Endothelial cell of umbilical vein (primary cell): ENCODE results near the gene COL23A1. TPM values are rescaled to one million over a fixed set of nuclear protein-coding genes. Genes with fewer than 3 reads are reported as not detected.

Experiments used
- BruUV-seq: library from RNA; stranded (reverse); fragments of 400-500 nt; replicated peaks from 2 replicates; lab custom pipeline; 2021; lab: Mats Ljungman, UMichigan
- CTCF ChIA-PET: fragments of 300-600, 350-600 bp; sonication (Branson Sonifier 250); formaldehyde crosslinking; loops from one replicate; lab custom pipeline; 2021; ENCODE audit warnings: antibody characterized with exemption, inconsistent platforms; lab: Charles Lee
- POLR2A ChIA-PET: fragments of 300-600, 350-600 bp; sonication (Branson Sonifier 250); formaldehyde crosslinking; loops from one replicate; lab custom pipeline; 2021; ENCODE audit warnings: antibody characterized with exemption, inconsistent platforms; lab: Charles Lee
- DNase-seq: peaks from one replicate; pipeline ENCODE4 v3.0.0-alpha.2; 2011; ENCODE audit warnings: low read depth, low spot score
- FAIRE-seq: peaks from 2 replicates; lab custom pipeline; 2011; peaks lifted over from hg19 to GRCh38; lab: Jason Lieb, UNC
- H2AFZ ChIP-seq: 2 replicates; pipeline ENCODE4 v1.6.0; 2012; ENCODE audit warnings: low read depth, low read length, control low read depth, inconsistent platforms
- H3K27ac ChIP-seq: 2 replicates; pipeline ENCODE4 v1.5.1; 2011; ENCODE audit warnings: low read depth, mild to moderate bottlenecking, control low read depth, low read length, moderate library complexity; ENCODE audit not compliant: insufficient read depth
- H3K27me3 ChIP-seq, 2 experiments: 2 replicates each; pipeline versions ENCODE4 v1.6.0 to v1.6.1; 2011; ENCODE audit warnings: low read length in 2 of 2, mixed read lengths in 1 of 2; ENCODE audit not compliant: control insufficient read depth in 2 of 2, insufficient read depth in 2 of 2
- H3K36me3 ChIP-seq, 2 experiments: 2 replicates in 1 of 2; 3 replicates in 1 of 2; pipeline ENCODE4 v1.5.1; 2011; ENCODE audit warnings: low read length in 2 of 2, mild to moderate bottlenecking in 1 of 2, moderate library complexity in 1 of 2; ENCODE audit not compliant: control insufficient read depth in 2 of 2, insufficient read depth in 2 of 2; ENCODE audit errors: extremely low read depth in 1 of 2
- H3K4me1 ChIP-seq: 3 replicates; pipeline ENCODE4 v1.5.1; 2011; ENCODE audit warnings: mild to moderate bottlenecking, low read length; ENCODE audit not compliant: control insufficient read depth, insufficient read depth; ENCODE audit errors: extremely low read depth
- H3K4me2 ChIP-seq: 2 replicates; pipeline ENCODE4 v1.6.1; 2011; ENCODE audit warnings: low read length, control low read depth, mixed read lengths; ENCODE audit not compliant: insufficient read depth
- H3K4me3 ChIP-seq, 3 experiments: fragments of 200-600 bp in 1 of 3; sonication (generic), shearing (Covaris generic) in 1 of 3; replicated peaks in 1 of 3; 2 replicates each; pipeline ENCODE4 v1.5.1; 2011 to 2016; ENCODE audit warnings: control low read depth in 3 of 3, low read length in 3 of 3, mild to moderate bottlenecking in 2 of 3, inconsistent platforms in 1 of 3, low read depth in 1 of 3, moderate library complexity in 1 of 3; ENCODE audit not compliant: insufficient read depth in 1 of 3
- H3K79me2 ChIP-seq: 2 replicates; pipeline ENCODE4 v1.6.0; 2012; ENCODE audit warnings: low read length, inconsistent platforms; ENCODE audit not compliant: control insufficient read depth, insufficient read depth
- H3K9ac ChIP-seq: replicated peaks from 2 replicates; pipeline ENCODE3; 2011; ENCODE audit warnings: low read length, control low read depth; ENCODE audit not compliant: insufficient read depth; ENCODE audit errors: extremely low read depth
- H3K9me1 ChIP-seq: replicated peaks from 3 replicates; pipeline ENCODE4 v1.6.0; 2011; ENCODE audit warnings: mild to moderate bottlenecking, low read length; ENCODE audit not compliant: control insufficient read depth, insufficient read depth; ENCODE audit errors: extremely low read depth
- H3K9me3 ChIP-seq: replicated peaks from 2 replicates; pipeline ENCODE4 v1.5.1; 2012; ENCODE audit warnings: low read length, inconsistent platforms; ENCODE audit not compliant: control insufficient read depth, insufficient read depth
- H4K20me1 ChIP-seq: replicated peaks from 2 replicates; pipeline ENCODE3; 2011; ENCODE audit warnings: mild to moderate bottlenecking, low read length; ENCODE audit not compliant: control insufficient read depth, insufficient read depth; ENCODE audit errors: extremely low read depth
- EZH2 ChIP-seq: IDR thresholded peaks from 2 replicates; pipeline ENCODE4 v1.6.1; 2012; ENCODE audit warnings: borderline replicate concordance, low read depth, mild to moderate bottlenecking, moderate library complexity, low read length, inconsistent platforms; ENCODE audit not compliant: severe bottlenecking
- FOS ChIP-seq: IDR thresholded peaks from 2 replicates; pipeline ENCODE4 v1.6.1; 2011; ENCODE audit warnings: mild to moderate bottlenecking, low read length, moderate library complexity, borderline replicate concordance; ENCODE audit not compliant: insufficient read depth
- GATA2 ChIP-seq: IDR thresholded peaks from 2 replicates; pipeline ENCODE4 v1.7.0; 2011; ENCODE audit warnings: low read depth, mild to moderate bottlenecking, moderate library complexity, mixed read lengths, low read length; ENCODE audit not compliant: insufficient read length, insufficient read depth
- JUN ChIP-seq: IDR thresholded peaks from 2 replicates; pipeline ENCODE4 v1.6.1; 2011; ENCODE audit warnings: borderline replicate concordance, low read depth; ENCODE audit not compliant: insufficient read length, insufficient read depth
- MAX ChIP-seq: IDR thresholded peaks from 2 replicates; pipeline ENCODE4 v1.6.1; 2011; ENCODE audit not compliant: insufficient read depth, insufficient read length
- MYC ChIP-seq: IDR thresholded peaks from one replicate; pipeline ENCODE4 v1.6.1; 2011; ENCODE audit warnings: mild to moderate bottlenecking, low read depth, low read length
- POLR2A ChIP-seq: IDR thresholded peaks from 2 replicates; pipeline ENCODE4 v1.6.1; 2012; ENCODE audit warnings: low read depth, mild to moderate bottlenecking, control low read depth, low read length
- POLR2AphosphoS5 ChIP-seq: IDR thresholded peaks from 2 replicates; pipeline ENCODE4 v1.6.1; 2012; ENCODE audit warnings: low read depth, mild to moderate bottlenecking, control low read depth, low read length, moderate library complexity; ENCODE audit not compliant: insufficient read depth
- dilution Hi-C: fragments of 300-500 bp; cut with MboI; formaldehyde crosslinking; loops from one replicate; pipeline ENCODE4 v1.15.0; 2019; ENCODE audit warnings: low sequenced_read_pairs; ENCODE audit not compliant: extremely low pct_ligation_motif_present
- intact Hi-C: fragments of 100-400 bp; cut with micrococcal nuclease; formaldehyde crosslinking; loops from one replicate; pipeline ENCODE4 v1.10.0; 2022
- polyA plus RNA-seq, 4 experiments: library from polyadenylated mRNA; depleted of rRNA in 3 of 4; stranded (reverse) in 3 of 4; unstranded in 1 of 4; fragments of >200 nt; gene quantifications; 2 replicates each; pipeline versions ENCODE4 v1.2.1 to v1.2.3, GENCODE V29; 2011 to 2012; ENCODE audit warnings: missing spikeins in 1 of 4
- total RNA-seq: library from RNA; stranded (reverse); gene quantifications from 2 replicates; pipeline ENCODE4 v1.2.3, GENCODE V29; 2021
- TF ChIP-seq, protein P1 (sequence below), 2 donors: IDR thresholded peaks; 1 replicate in 1 of 2; 2 replicates in 1 of 2; pipeline ENCODE4 v1.5.1; 2011; ENCODE audit warnings: low read length in 2 of 2, mild to moderate bottlenecking in 2 of 2, moderate library complexity in 2 of 2, control low read depth in 1 of 2, inconsistent platforms in 1 of 2, low read depth in 1 of 2; ENCODE audit not compliant: insufficient read depth in 1 of 2; ENCODE audit errors: extremely low read depth in 1 of 2

Gene COL23A1
- total and polyA plus RNA-seq, 2 donors (not counting 3 experiments of a cell fraction or from before 2014, with no cell fraction given) = not detected

- CTCF ChIA-PET = no interaction called here
- TF ChIP-seq FOS (no peak), MYC (no peak), EZH2 (no peak), MAX (no peak), POLR2AphosphoS5 (no peak), GATA2 (no peak), POLR2A (no peak), JUN (no peak)
- TF ChIP-seq, protein P1, sequence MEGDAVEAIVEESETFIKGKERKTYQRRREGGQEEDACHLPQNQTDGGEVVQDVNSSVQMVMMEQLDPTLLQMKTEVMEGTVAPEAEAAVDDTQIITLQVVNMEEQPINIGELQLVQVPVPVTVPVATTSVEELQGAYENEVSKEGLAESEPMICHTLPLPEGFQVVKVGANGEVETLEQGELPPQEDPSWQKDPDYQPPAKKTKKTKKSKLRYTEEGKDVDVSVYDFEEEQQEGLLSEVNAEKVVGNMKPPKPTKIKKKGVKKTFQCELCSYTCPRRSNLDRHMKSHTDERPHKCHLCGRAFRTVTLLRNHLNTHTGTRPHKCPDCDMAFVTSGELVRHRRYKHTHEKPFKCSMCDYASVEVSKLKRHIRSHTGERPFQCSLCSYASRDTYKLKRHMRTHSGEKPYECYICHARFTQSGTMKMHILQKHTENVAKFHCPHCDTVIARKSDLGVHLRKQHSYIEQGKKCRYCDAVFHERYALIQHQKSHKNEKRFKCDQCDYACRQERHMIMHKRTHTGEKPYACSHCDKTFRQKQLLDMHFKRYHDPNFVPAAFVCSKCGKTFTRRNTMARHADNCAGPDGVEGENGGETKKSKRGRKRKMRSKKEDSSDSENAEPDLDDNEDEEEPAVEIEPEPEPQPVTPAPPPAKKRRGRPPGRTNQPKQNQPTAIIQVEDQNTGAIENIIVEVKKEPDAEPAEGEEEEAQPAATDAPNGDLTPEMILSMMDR (IDR thresholded peaks at IDR 0.05; ENCODE audit: extremely low read depth in 1 of 2, insufficient read depth in 1 of 2, low read depth in 1 of 2, low read length in 2 of 2) = no peak
These were observed 292.4 kb downstream of the COL23A1 start for GRCh38 chr5:178297751-178298150.

More at GRCh38 chr5:178297751-178298150, 292.4 kb downstream of the COL23A1 start:
- no peaks in the 10 kb centered on the region for H3K36me3 ChIP-seq
- no TSS peak for BruUV-seq
- FAIRE-seq (no peak), DNase-seq (no peak)
- H3K79me2 ChIP-seq = no peaks in the 10 kb centered on the region
- no peak overlapping the region for H3K27ac ChIP-seq
- POLR2A ChIA-PET = no interaction called here
- no peaks in the 10 kb centered on the region for H3K27me3 ChIP-seq
- H3K4me2 ChIP-seq = no peak overlapping the region
- no peaks in the 10 kb centered on the region for H3K9me3 ChIP-seq
- H2AFZ ChIP-seq = no peak overlapping the region
- no peaks in the 10 kb centered on the region for H3K9me1 ChIP-seq
- no peak overlapping the region for H3K4me3 ChIP-seq
- no peaks in the 10 kb centered on the region for H4K20me1 ChIP-seq
- no peak overlapping the region for H3K9ac ChIP-seq
- H3K4me1 ChIP-seq = no peaks in the 10 kb centered on the region
- intact Hi-C loops (no loop called here), dilution Hi-C loops (no loop called here)
